ENCODE data around the gene PNO1. TPM values are rescaled to one million over a fixed set of nuclear protein-coding genes. Genes with fewer than 3 reads are reported as not detected.

PNO1 gene
- total and polyA plus RNA-seq, 9 donors = 6.1 to 26.4 (median 12.7) TPM

GRCh38 chr2:68217729-68218128, 60.0 kb downstream of the PNO1 start:
- Histone ChIP-seq H3K9me3 (no peaks in the 10 kb centered on the region), H3K36me3 (no peaks in the 10 kb centered on the region), H3K27ac (no peak overlapping the region), H3K27me3 (no peaks in the 10 kb centered on the region), H3K4me1 (ENCODE audit: insufficient read depth) (peaks cover 1% of the 10 kb centered on the region), H3K4me3 (no peak overlapping the region)
- 42 to 57% (median 47%) methylated on average over 3 of the region's 3 CpGs for WGBS, 3 donors
- intact Hi-C loops (cut with DNase I) = no loop called here
- no peak for TF ChIP-seq EP300 (IDR thresholded peaks at IDR 0.05)
- TF ChIP-seq, protein P1, sequence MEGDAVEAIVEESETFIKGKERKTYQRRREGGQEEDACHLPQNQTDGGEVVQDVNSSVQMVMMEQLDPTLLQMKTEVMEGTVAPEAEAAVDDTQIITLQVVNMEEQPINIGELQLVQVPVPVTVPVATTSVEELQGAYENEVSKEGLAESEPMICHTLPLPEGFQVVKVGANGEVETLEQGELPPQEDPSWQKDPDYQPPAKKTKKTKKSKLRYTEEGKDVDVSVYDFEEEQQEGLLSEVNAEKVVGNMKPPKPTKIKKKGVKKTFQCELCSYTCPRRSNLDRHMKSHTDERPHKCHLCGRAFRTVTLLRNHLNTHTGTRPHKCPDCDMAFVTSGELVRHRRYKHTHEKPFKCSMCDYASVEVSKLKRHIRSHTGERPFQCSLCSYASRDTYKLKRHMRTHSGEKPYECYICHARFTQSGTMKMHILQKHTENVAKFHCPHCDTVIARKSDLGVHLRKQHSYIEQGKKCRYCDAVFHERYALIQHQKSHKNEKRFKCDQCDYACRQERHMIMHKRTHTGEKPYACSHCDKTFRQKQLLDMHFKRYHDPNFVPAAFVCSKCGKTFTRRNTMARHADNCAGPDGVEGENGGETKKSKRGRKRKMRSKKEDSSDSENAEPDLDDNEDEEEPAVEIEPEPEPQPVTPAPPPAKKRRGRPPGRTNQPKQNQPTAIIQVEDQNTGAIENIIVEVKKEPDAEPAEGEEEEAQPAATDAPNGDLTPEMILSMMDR (IDR thresholded peaks at IDR 0.05) = no peak
- TF ChIP-seq POLR2A (IDR thresholded peaks at IDR 0.05) = no peak
- DNase-seq = no peak

DNA sequence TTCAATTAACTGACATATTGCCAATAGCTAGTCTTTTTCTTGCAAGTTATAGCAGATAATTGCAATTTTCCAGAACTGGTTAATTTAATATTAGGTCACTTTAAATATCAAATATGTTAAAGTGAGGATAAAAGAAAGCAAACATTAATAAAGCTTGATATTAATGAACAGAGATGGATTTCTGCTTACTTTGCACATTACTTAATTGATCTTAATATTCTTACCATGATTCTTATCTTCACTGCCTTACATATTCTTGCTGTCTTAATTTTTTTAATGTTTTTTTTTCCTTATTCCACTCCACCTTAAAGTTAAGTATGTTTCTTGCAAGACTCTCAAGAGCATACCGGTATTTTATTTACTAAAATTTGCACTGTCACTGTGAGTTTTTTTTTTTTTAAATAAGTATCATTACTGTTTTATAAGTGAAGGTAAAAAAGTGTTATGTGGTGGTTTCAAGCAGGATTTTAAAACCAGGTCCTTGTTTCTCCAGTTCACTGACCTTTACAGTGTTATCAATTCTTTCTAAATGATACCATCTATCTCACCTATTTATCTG, 60.7 kb downstream of the PNO1 start:
- Histone ChIP-seq H3K9me3 (no peaks in the 10 kb centered on the region), H3K4me3 (no peak overlapping the region), H3K36me3 (no peaks in the 10 kb centered on the region), H3K4me1 (ENCODE audit: insufficient read depth) (peaks cover 4% of the 10 kb centered on the region), H3K27ac (no peak overlapping the region), H3K27me3 (no peaks in the 10 kb centered on the region)
- WGBS, 3 donors = 7 to 15% (median 14%) methylated on average over 1 of the region's 1 CpG
- no peak for DNase-seq
- intact Hi-C loops (cut with DNase I) = no loop called here
- TF ChIP-seq EP300 (IDR thresholded peaks at IDR 0.05) = no peak
- TF ChIP-seq, protein P1 (IDR thresholded peaks at IDR 0.05) = no peak
- TF ChIP-seq POLR2A (IDR thresholded peaks at IDR 0.05) = no peak

DNA sequence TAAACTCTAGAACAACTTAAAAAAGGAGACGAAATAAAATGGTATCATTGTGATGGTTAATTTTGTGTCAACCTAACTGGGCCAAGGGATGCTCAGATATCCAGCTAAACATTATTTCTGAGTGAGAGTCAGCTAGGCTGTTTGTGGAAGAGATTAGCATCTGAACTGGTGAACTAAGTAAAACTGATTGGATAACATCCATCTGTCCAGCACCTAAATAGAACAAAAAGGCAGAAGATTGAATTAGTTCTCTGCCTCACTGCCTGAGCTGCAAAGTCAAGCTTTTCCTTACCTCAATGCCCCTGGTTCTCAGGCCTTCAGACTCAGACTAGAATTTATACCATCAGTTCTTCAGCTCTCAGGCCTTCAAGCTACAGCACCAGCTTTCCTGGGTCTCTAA, 64.6 kb downstream of the PNO1 start:
- intact Hi-C loops (cut with DNase I) = no loop called here
- Histone ChIP-seq H3K27me3 (no peaks in the 10 kb centered on the region), H3K36me3 (no peaks in the 10 kb centered on the region), H3K4me1 (ENCODE audit: insufficient read depth) (peaks cover 6% of the 10 kb centered on the region), H3K4me3 (no peak overlapping the region), H3K27ac (no peak overlapping the region), H3K9me3 (no peaks in the 10 kb centered on the region)
- no peak for TF ChIP-seq EP300 (IDR thresholded peaks at IDR 0.05)
- TF ChIP-seq POLR2A (IDR thresholded peaks at IDR 0.05) = no peak
- TF ChIP-seq, protein P1 (IDR thresholded peaks at IDR 0.05) = no peak
- no peak for DNase-seq
- 94 to 96% (median 96%) methylated on average over 1 of the region's 1 CpG for WGBS, 3 donors

- H3K9me3 ChIP-seq = no peaks in the 10 kb centered on the region
- DNase-seq = no peak
- H3K4me3 ChIP-seq = no peak overlapping the region
- TF ChIP-seq POLR2A (IDR thresholded peaks at IDR 0.05) = no peak
- TF ChIP-seq, protein P1 (IDR thresholded peaks at IDR 0.05) = no peak
- no peak overlapping the region for H3K27ac ChIP-seq
- intact Hi-C loops (cut with DNase I) = no loop called here
- whole genome bisulfite sequencing, 3 donors = 39 to 45% (median 40%) methylated on average over 2 of the region's 2 CpGs
- H3K27me3 ChIP-seq = no peaks in the 10 kb centered on the region
- peaks cover 6% of the 10 kb centered on the region for H3K4me1 ChIP-seq (ENCODE audit: insufficient read depth)
- H3K36me3 ChIP-seq = no peaks in the 10 kb centered on the region
These were observed 65.7 kb downstream of the PNO1 start for GRCh38 chr2:68223419-68223818.

Measured in ovary (tissue), 9 donors.